Ascending aorta (tissue), 2 donors: ENCODE measurements around the gene ZNF277. TPM values are rescaled to one million over a fixed set of nuclear protein-coding genes. Genes with fewer than 3 reads are reported as not detected.
"Not testable (repeated sequence)": the region's sequence is repeated elsewhere in the genome, so short reads cannot be mapped to it uniquely, and the experiment has no call there.

Experiments used
- DNase-seq, 2 donors: peaks; one replicate each; pipeline ENCODE4 v3.0.0-alpha.2; 2019; ENCODE audit warnings: low spot score in 2 of 2
- H3K27ac ChIP-seq, 2 donors: fragments of 200-600 bp; sonication (generic); one replicate each; pipeline ENCODE4 v1.5.1; 2016 to 2017; ENCODE audit warnings: mild to moderate bottlenecking in 1 of 2
- H3K27me3 ChIP-seq: fragments of 200-600 bp; sonication (generic); one replicate; pipeline ENCODE4 v1.5.1; 2017
- H3K36me3 ChIP-seq, 2 donors: fragments of 200-600 bp; sonication (generic); one replicate each; pipeline ENCODE4 v1.5.1; 2016
- H3K4me1 ChIP-seq, 2 donors: fragments of 200-600 bp; sonication (generic); one replicate each; pipeline ENCODE4 v1.5.1; 2016 to 2017; ENCODE audit warnings: mild to moderate bottlenecking in 1 of 2
- H3K4me3 ChIP-seq, 2 donors: fragments of 200-600 bp; sonication (generic); one replicate each; pipeline ENCODE4 v1.5.1; 2016 to 2017; ENCODE audit warnings: mild to moderate bottlenecking in 1 of 2
- H3K9me3 ChIP-seq, 2 donors: fragments of 200-600 bp; sonication (generic); one replicate each; pipeline ENCODE4 v1.5.1; 2016
- CTCF ChIP-seq, 3 experiments: fragments of 200-600 bp in 2 of 3; fragments of 450-650 bp in 1 of 3; sonication (generic) in 2 of 3; IDR thresholded peaks; one replicate each; pipeline ENCODE4 v1.5.1; 2016 to 2019; ENCODE audit warnings: antibody characterized with exemption in 3 of 3, mild to moderate bottlenecking in 1 of 3, moderate library complexity in 1 of 3
- intact Hi-C: fragments of 100-400 bp; cut with DNase I; formaldehyde crosslinking; loops from one replicate; pipeline ENCODE4 v1.15.1; 2023
- total RNA-seq: library from RNA; depleted of rRNA; stranded (reverse); fragments of >200 nt; gene quantifications from one replicate; pipeline ENCODE4 v1.1.0, GENCODE V29; 2016

Gene ZNF277
- total RNA-seq, 1 donor from 2014 or later = 0.43 TPM

GRCh38 chr7:112383671-112384417 is 177.3 kb downstream of the ZNF277 start:
- intact Hi-C loops = no loop called here
- H3K4me1 ChIP-seq = no peaks in the 10 kb centered on the region
- TF ChIP-seq CTCF (IDR thresholded peaks at IDR 0.05) = peak in 1 of 3 experiments; percentile 5
- no peaks in the 10 kb centered on the region for H3K36me3 ChIP-seq
- no peaks in the 10 kb centered on the region for H3K27me3 ChIP-seq
- no peak for DNase-seq
- no peaks in the 10 kb centered on the region for H3K9me3 ChIP-seq
- H3K4me3 ChIP-seq = no peak overlapping the region
- H3K27ac ChIP-seq = no peak overlapping the region

- intact Hi-C loops = no loop called here
- H3K4me3 ChIP-seq = no peak overlapping the region
- TF ChIP-seq CTCF (IDR thresholded peaks at IDR 0.05) = no peak
- no peaks in the 10 kb centered on the region for H3K36me3 ChIP-seq
- H3K27ac ChIP-seq = no peak overlapping the region
- no peaks in the 10 kb centered on the region for H3K9me3 ChIP-seq
- H3K27me3 ChIP-seq = no peaks in the 10 kb centered on the region
- DNase-seq = no peak
- no peaks in the 10 kb centered on the region for H3K4me1 ChIP-seq
Observed at GRCh38 chr7:112385516-112385915, 179.0 kb downstream of the ZNF277 start.

GRCh38 chr7:112386619-112387018 is 180.1 kb downstream of the ZNF277 start:
- Histone ChIP-seq H3K36me3 (no peaks in the 10 kb centered on the region), H3K27ac (no peak overlapping the region), H3K4me3 (no peak overlapping the region), H3K9me3 (no peaks in the 10 kb centered on the region), H3K27me3 (no peaks in the 10 kb centered on the region), H3K4me1 (no peaks in the 10 kb centered on the region)
- DNase-seq = no peak
- TF ChIP-seq CTCF (IDR thresholded peaks at IDR 0.05) = no peak
- intact Hi-C loops = no loop called here

- Histone ChIP-seq H3K36me3 (no peaks in the 10 kb centered on the region), H3K4me3 (no peak overlapping the region), H3K4me1 (peaks cover 0 to 3% of the 10 kb centered on the region in 2 donors), H3K9me3 (no peaks in the 10 kb centered on the region), H3K27ac (no peak overlapping the region), H3K27me3 (no peaks in the 10 kb centered on the region)
- intact Hi-C loops = loop anchor here (5.0 kb wide), 3 partner anchors 62 to 183 kb away; partner anchors contain the start of genes DOCK4, IFRD1 and ZNF277
- no peak for DNase-seq
- TF ChIP-seq CTCF (IDR thresholded peaks at IDR 0.05) = no peak
Observed at GRCh38 chr7:112390167-112390566, 183.7 kb downstream of the ZNF277 start.

- H3K4me1 ChIP-seq, H3K27me3 ChIP-seq, H3K36me3 ChIP-seq, H3K9me3 ChIP-seq: not testable (repeated sequence)
- intact Hi-C loops = loop anchor here (5.0 kb wide), 3 partner anchors 61 to 184 kb away; partner anchors contain the start of genes DOCK4, IFRD1 and ZNF277
- DNase-seq = peak in 1 of 2 donors; percentile 76
- peak overlapping the region; percentile 45 to 72 for H3K27ac ChIP-seq
- H3K4me3 ChIP-seq = peak overlapping the region; percentile 63 to 64
Observed at GRCh38 chr7:112391079-112391821, 184.8 kb downstream of the ZNF277 start.

GRCh38 chr7:112391841-112392286 is 185.4 kb downstream of the ZNF277 start:
- H3K27me3 ChIP-seq, H3K9me3 ChIP-seq, H3K36me3 ChIP-seq, H3K4me1 ChIP-seq: not testable (repeated sequence)
- peak in 1 of 2 donors; percentile 85 for DNase-seq
- peak overlapping the region; percentile 63 to 64 for H3K4me3 ChIP-seq
- H3K27ac ChIP-seq = peak overlapping the region; percentile 63 to 72
- intact Hi-C loops = loop anchor here (5.0 kb wide), 3 partner anchors 60 to 185 kb away; partner anchors contain the start of genes DOCK4, IFRD1 and ZNF277

Other genes with a start within 250 kb of the ZNF277 start
- gene DOCK4, start 296 bp upstream of the ZNF277 start, total RNA-seq = 43.5 TPM
- 35.1 TPM for gene IFRD1, start 243.8 kb downstream of the ZNF277 start, total RNA-seq